ENCODE data around the gene N4BP3.

The N4BP3 gene

GRCh38 chr5:178114325-178115135 lies 1.2 kb downstream of the N4BP3 start:
- Histone ChIP-seq H2BK5ac (ENCODE audit: low read length) (peak overlapping the region; percentile 32), H3K56ac (ENCODE audit: low read length) (peak overlapping the region; percentile 93), H3K23ac (ENCODE audit: low read length) (no peak overlapping the region), H2AK5ac (ENCODE audit: low read length) (peak overlapping the region; percentile 4), H3K4ac (ENCODE audit: low read depth, low read length) (peak overlapping the region; percentile 22), H3K36me3 (ENCODE audit: control insufficient read depth, insufficient read depth, low read length) (no peaks in the 10 kb centered on the region), H3K4me1 (ENCODE audit: control insufficient read depth, low read depth, low read length) (peaks cover 12% of the 10 kb centered on the region), H3K27me3 (ENCODE audit: insufficient read depth, low read length, poor library complexity) (no peaks in the 10 kb centered on the region), H3K79me2 (ENCODE audit: control insufficient read depth, insufficient read depth, low read length) (peaks cover 45% of the 10 kb centered on the region), H3K18ac (ENCODE audit: low read length) (peak overlapping the region; percentile 81), H3K9ac (ENCODE audit: low read length) (peak overlapping the region; percentile 92), H3K4me2 (ENCODE audit: low read length) (peak overlapping the region; percentile 91), H3K79me1 (ENCODE audit: low read length) (peaks cover 7% of the 10 kb centered on the region), H4K8ac (ENCODE audit: low read depth, low read length) (no peak overlapping the region), H2BK15ac (replicated peaks; ENCODE audit: low read depth) (no peak overlapping the region), H3K27ac (ENCODE audit: low read depth, low read length) (peak overlapping the region; percentile 86), H4K5ac (ENCODE audit: low read length) (no peak overlapping the region), H3K4me3 (ENCODE audit: low read length) (peak overlapping the region; percentile 68), H2BK120ac (ENCODE audit: low read depth, low read length) (no peak overlapping the region)
- DNase-seq: peak; percentile 67
- no CpG with 5 or more reads among the region's 28 CpGs for WGBS (ENCODE audit: extremely low coverage, insufficient coverage, low lambda C conversion rate)

GRCh38 chr5:178115136-178115813 lies 1.9 kb downstream of the N4BP3 start:
- Histone ChIP-seq H3K23ac (ENCODE audit: low read length) (peak overlapping the region; percentile 83), H3K4me3 (ENCODE audit: low read length) (peak overlapping the region; percentile 2), H3K4me2 (ENCODE audit: low read length) (peak overlapping the region; percentile 91), H4K8ac (ENCODE audit: low read depth, low read length) (no peak overlapping the region), H3K9ac (ENCODE audit: low read length) (peak overlapping the region; percentile 92), H3K27ac (ENCODE audit: low read depth, low read length) (peak overlapping the region; percentile 56), H2BK15ac (replicated peaks; ENCODE audit: low read depth) (no peak overlapping the region), H2AK5ac (ENCODE audit: low read length) (peak overlapping the region; percentile 12), H3K4ac (ENCODE audit: low read depth, low read length) (peak overlapping the region; percentile 74), H3K56ac (ENCODE audit: low read length) (peak overlapping the region; percentile 93), H2BK120ac (ENCODE audit: low read depth, low read length) (peak overlapping the region; percentile 15), H2BK5ac (ENCODE audit: low read length) (peak overlapping the region; percentile 62), H3K36me3 (ENCODE audit: control insufficient read depth, insufficient read depth, low read length) (no peaks in the 10 kb centered on the region), H3K4me1 (ENCODE audit: control insufficient read depth, low read depth, low read length) (peaks cover 12% of the 10 kb centered on the region), H4K5ac (ENCODE audit: low read length) (no peak overlapping the region), H3K79me1 (ENCODE audit: low read length) (peaks cover 7% of the 10 kb centered on the region), H3K79me2 (ENCODE audit: control insufficient read depth, insufficient read depth, low read length) (peaks cover 46% of the 10 kb centered on the region), H3K18ac (ENCODE audit: low read length) (peak overlapping the region; percentile 44), H3K27me3 (ENCODE audit: insufficient read depth, low read length, poor library complexity) (no peaks in the 10 kb centered on the region)
- DNase-seq: peak; percentile 92
- WGBS (ENCODE audit: extremely low coverage, insufficient coverage, low lambda C conversion rate): no CpG with 5 or more reads among the region's 12 CpGs

DNA sequence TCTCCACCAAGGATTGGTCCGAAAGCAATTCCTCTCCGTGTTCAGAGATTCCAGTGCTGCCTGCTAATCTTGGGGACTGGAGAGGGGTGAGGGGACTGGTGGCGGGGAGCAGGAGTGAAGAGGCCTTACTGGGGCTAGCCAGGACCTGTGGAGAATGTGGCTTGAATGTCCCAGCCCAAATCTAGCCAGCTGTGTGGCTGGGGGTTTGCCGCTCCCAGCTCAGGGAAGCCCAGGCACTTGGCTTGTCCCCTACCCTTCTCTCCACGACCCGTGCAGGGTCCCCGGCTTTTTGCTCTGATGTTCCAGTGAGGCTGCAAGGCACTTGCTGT lies 2.4 kb downstream of the N4BP3 start:
- Histone ChIP-seq H2BK15ac (replicated peaks; ENCODE audit: low read depth) (no peak overlapping the region), H3K18ac (ENCODE audit: low read length) (peak overlapping the region; percentile 44), H3K79me1 (ENCODE audit: low read length) (peaks cover 10% of the 10 kb centered on the region), H3K56ac (ENCODE audit: low read length) (peak overlapping the region; percentile 84), H2BK5ac (ENCODE audit: low read length) (peak overlapping the region; percentile 62), H3K79me2 (ENCODE audit: control insufficient read depth, insufficient read depth, low read length) (peaks cover 46% of the 10 kb centered on the region), H2AK5ac (ENCODE audit: low read length) (peak overlapping the region; percentile 12), H3K27me3 (ENCODE audit: insufficient read depth, low read length, poor library complexity) (no peaks in the 10 kb centered on the region), H3K36me3 (ENCODE audit: control insufficient read depth, insufficient read depth, low read length) (no peaks in the 10 kb centered on the region), H2BK120ac (ENCODE audit: low read depth, low read length) (peak overlapping the region; percentile 15), H3K9ac (ENCODE audit: low read length) (peak overlapping the region; percentile 92), H3K4ac (ENCODE audit: low read depth, low read length) (peak overlapping the region; percentile 74), H3K23ac (ENCODE audit: low read length) (peak overlapping the region; percentile 83), H3K4me2 (ENCODE audit: low read length) (peak overlapping the region; percentile 22), H3K27ac (ENCODE audit: low read depth, low read length) (peak overlapping the region; percentile 56), H4K8ac (ENCODE audit: low read depth, low read length) (no peak overlapping the region), H3K4me3 (ENCODE audit: low read length) (no peak overlapping the region), H4K5ac (ENCODE audit: low read length) (no peak overlapping the region), H3K4me1 (ENCODE audit: control insufficient read depth, low read depth, low read length) (peaks cover 12% of the 10 kb centered on the region)
- WGBS (ENCODE audit: extremely low coverage, insufficient coverage, low lambda C conversion rate): no CpG with 5 or more reads among the region's 7 CpGs
- no peak for DNase-seq

GRCh38 chr5:178116143-178116885 lies 3.0 kb downstream of the N4BP3 start:
- Histone ChIP-seq H3K4ac (ENCODE audit: low read depth, low read length) (no peak overlapping the region), H3K4me2 (ENCODE audit: low read length) (no peak overlapping the region), H3K27ac (ENCODE audit: low read depth, low read length) (peak overlapping the region; percentile 56), H3K4me1 (ENCODE audit: control insufficient read depth, low read depth, low read length) (peaks cover 12% of the 10 kb centered on the region), H3K18ac (ENCODE audit: low read length) (peak overlapping the region; percentile 44), H2BK5ac (ENCODE audit: low read length) (peak overlapping the region; percentile 26), H2BK120ac (ENCODE audit: low read depth, low read length) (no peak overlapping the region), H4K8ac (ENCODE audit: low read depth, low read length) (no peak overlapping the region), H3K27me3 (ENCODE audit: insufficient read depth, low read length, poor library complexity) (no peaks in the 10 kb centered on the region), H3K23ac (ENCODE audit: low read length) (no peak overlapping the region), H4K5ac (ENCODE audit: low read length) (no peak overlapping the region), H3K9ac (ENCODE audit: low read length) (peak overlapping the region; percentile 92), H2AK5ac (ENCODE audit: low read length) (peak overlapping the region; percentile 8), H3K56ac (ENCODE audit: low read length) (peak overlapping the region; percentile 84), H3K79me1 (ENCODE audit: low read length) (peaks cover 10% of the 10 kb centered on the region), H3K79me2 (ENCODE audit: control insufficient read depth, insufficient read depth, low read length) (peaks cover 46% of the 10 kb centered on the region), H2BK15ac (replicated peaks; ENCODE audit: low read depth) (no peak overlapping the region), H3K4me3 (ENCODE audit: low read length) (no peak overlapping the region), H3K36me3 (ENCODE audit: control insufficient read depth, insufficient read depth, low read length) (no peaks in the 10 kb centered on the region)
- DNase-seq: peak; percentile 80
- WGBS (ENCODE audit: extremely low coverage, insufficient coverage, low lambda C conversion rate): no CpG with 5 or more reads among the region's 22 CpGs

DNA sequence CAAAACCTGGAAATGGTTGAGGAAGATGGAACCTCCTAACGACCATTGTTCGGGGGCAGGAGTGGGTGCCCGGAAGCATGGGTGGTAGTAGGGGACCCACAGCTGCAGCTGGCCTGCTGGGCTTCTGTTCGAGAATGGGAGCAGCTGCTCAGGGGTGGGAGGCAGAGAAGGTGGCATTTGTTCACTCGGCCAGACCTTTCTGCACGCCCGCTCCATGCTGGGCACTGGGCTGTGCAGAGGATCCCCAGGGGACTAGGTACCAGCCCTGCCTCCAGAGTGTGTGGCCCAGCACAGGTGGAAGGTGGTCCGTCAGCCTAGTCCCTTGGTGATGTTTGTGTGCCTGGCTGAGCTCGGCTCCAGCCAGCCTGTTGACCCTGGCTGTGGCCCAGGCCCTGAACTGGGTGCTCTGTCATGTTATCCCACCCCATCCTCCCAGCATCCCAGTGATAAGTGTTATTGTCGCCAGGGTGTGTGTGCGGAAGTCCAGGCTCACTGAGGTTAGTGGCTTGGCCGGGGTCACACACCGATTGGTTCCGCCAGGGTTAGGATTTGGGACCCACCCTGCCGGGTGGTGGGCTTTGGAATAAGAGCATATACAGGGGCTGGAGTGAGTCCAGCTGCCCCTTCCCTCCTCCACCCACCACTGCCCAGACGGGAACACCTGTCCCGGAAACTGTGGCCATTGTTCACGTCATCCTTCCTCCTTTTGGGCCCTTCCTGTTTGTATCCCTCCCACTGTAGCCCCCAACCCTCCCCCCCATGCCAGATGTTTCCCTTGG lies 4.8 kb downstream of the N4BP3 start:
- peaks cover 46% of the 10 kb centered on the region for H3K79me2 ChIP-seq (ENCODE audit: control insufficient read depth, insufficient read depth, low read length)

More for the DNA sequence above, 4.8 kb downstream of the N4BP3 start:
- no peak overlapping the region for H3K18ac ChIP-seq (ENCODE audit: low read length)
- H3K4me3 ChIP-seq (ENCODE audit: low read length): no peak overlapping the region
- no peak overlapping the region for H3K4ac ChIP-seq (ENCODE audit: low read depth, low read length)
- no peak overlapping the region for H3K27ac ChIP-seq (ENCODE audit: low read depth, low read length)
- no peaks in the 10 kb centered on the region for H3K27me3 ChIP-seq (ENCODE audit: insufficient read depth, low read length, poor library complexity)
- H3K36me3 ChIP-seq (ENCODE audit: control insufficient read depth, insufficient read depth, low read length): peaks cover 2% of the 10 kb centered on the region
- H2AK5ac ChIP-seq (ENCODE audit: low read length): no peak overlapping the region
- no peak overlapping the region for H3K4me2 ChIP-seq (ENCODE audit: low read length)
- H3K4me1 ChIP-seq (ENCODE audit: control insufficient read depth, low read depth, low read length): peaks cover 12% of the 10 kb centered on the region
- H3K9ac ChIP-seq (ENCODE audit: low read length): no peak overlapping the region
- H4K5ac ChIP-seq (ENCODE audit: low read length): no peak overlapping the region
- WGBS (ENCODE audit: extremely low coverage, insufficient coverage, low lambda C conversion rate): no CpG with 5 or more reads among the region's 18 CpGs
- H3K56ac ChIP-seq (ENCODE audit: low read length): no peak overlapping the region
- DNase-seq: no peak
- H2BK120ac ChIP-seq (ENCODE audit: low read depth, low read length): no peak overlapping the region
- H3K23ac ChIP-seq (ENCODE audit: low read length): no peak overlapping the region
- H4K8ac ChIP-seq (ENCODE audit: low read depth, low read length): no peak overlapping the region
- no peak overlapping the region for H2BK5ac ChIP-seq (ENCODE audit: low read length)
- peaks cover 10% of the 10 kb centered on the region for H3K79me1 ChIP-seq (ENCODE audit: low read length)
- no peak overlapping the region for H2BK15ac ChIP-seq (replicated peaks; ENCODE audit: low read depth)

Data from mesendoderm (in vitro differentiated cells).